ENCODE results near the gene UHRF2. TPM values are rescaled to one million over a fixed set of nuclear protein-coding genes. Genes with fewer than 3 reads are reported as not detected.

UHRF2 gene
- total and polyA plus RNA-seq, 2 of the 13 experiments (the other 11 are each of a cell fraction or from before 2014, with no cell fraction given): 42.1 to 44.2 TPM

- TF ChIP-seq ZBTB14 (CRISPR knock-in tag; IDR thresholded peaks at IDR 0.05): no peak
- TF ChIP-seq IRF1 (CRISPR knock-in tag; IDR thresholded peaks at IDR 0.05; ENCODE audit: low read depth): no peak
- no peak for TF ChIP-seq ZBTB2 (CRISPR knock-in tag; IDR thresholded peaks at IDR 0.05; ENCODE audit: low read depth)
- no peak for TF ChIP-seq SRY (CRISPR knock-in tag; IDR thresholded peaks at IDR 0.05)
- TF ChIP-seq RXRA (CRISPR knock-in tag; IDR thresholded peaks at IDR 0.05): no peak
- no peak for TF ChIP-seq DNMT3B (CRISPR knock-in tag; conservative IDR thresholded peaks at IDR 0.05)
- no peak for TF ChIP-seq MED13 (CRISPR knock-in tag; IDR thresholded peaks at IDR 0.05)
Measured at GRCh38 chr9:6535594-6535993, 122.6 kb downstream of the UHRF2 start (continued).

- FAIRE-seq: no peak
- in situ Hi-C loops (cut with HindIII; ENCODE audit: extremely low pct_ligation_motif_present, low pct_unique_long_range_greater_than_20kb): no loop called here
- H3K9me3 ChIP-seq (ENCODE audit: low read length): no peaks in the 10 kb centered on the region
Measured at GRCh38 chr9:6538666-6539071, 125.7 kb downstream of the UHRF2 start.

More at GRCh38 chr9:6538666-6539071, 125.7 kb downstream of the UHRF2 start:
- Histone ChIP-seq H3K4me3 (replicated peaks in 1 of 3; ENCODE audit: insufficient read depth in 1 of 3, low read depth in 2 of 3, low read length in 3 of 3) (no peak overlapping the region), H3K4me1 (ENCODE audit: insufficient read depth, low read length) (peaks cover 14% of the 10 kb centered on the region), H3K9ac (ENCODE audit: insufficient read depth, low read depth, low read length) (0 out of 2 replicates have a peak overlapping the region, but pooled peaks have one; percentile 8), H3K27me3 (ENCODE audit: control insufficient read depth in 1 of 2, insufficient read depth in 2 of 2, low read length in 2 of 2) (no peaks in the 10 kb centered on the region), H3K36me3 (replicated peaks in 1 of 2; ENCODE audit: control insufficient read depth in 1 of 2, insufficient read depth in 2 of 2, low read length in 2 of 2) (peaks cover 15 to 43% of the 10 kb centered on the region in 2 experiments), H4K20me1 (ENCODE audit: insufficient read depth, low read length) (no peaks in the 10 kb centered on the region), H3K27ac (ENCODE audit: extremely low read length, insufficient read depth, low read length) (no peak overlapping the region), H3K79me2 (ENCODE audit: insufficient read depth, low read length) (no peaks in the 10 kb centered on the region), H3K4me2 (ENCODE audit: low read depth, low read length) (no peak overlapping the region), H2AFZ (ENCODE audit: low read length) (no peak overlapping the region)
- ATAC-seq (no peak), DNase-seq (ENCODE audit: low spot score) (no peak)
- intact Hi-C loops (cut with micrococcal nuclease; ENCODE audit: unreplicated experiment): no loop called here
- CTCF ChIA-PET (ENCODE audit: low intra/inter-chr PET ratio, low total read pairs): no interaction called here
- no TSS peak for BruUV-seq (replicated peaks)
- POLR2A ChIA-PET: no interaction called here
- WGBS (ENCODE audit: low lambda C conversion rate): 92% methylated on average over 3 of the region's 3 CpGs
- TF ChIP-seq ZGPAT (CRISPR knock-in tag; IDR thresholded peaks at IDR 0.05) (no peak), ZC3H4 (CRISPR knock-in tag; IDR thresholded peaks at IDR 0.05; ENCODE audit: borderline replicate concordance) (no peak), SNAI1 (CRISPR knock-in tag; IDR thresholded peaks at IDR 0.05; ENCODE audit: borderline replicate concordance) (no peak), MAX (IDR thresholded peaks at IDR 0.05) (no peak), RARG (CRISPR knock-in tag; IDR thresholded peaks at IDR 0.05; ENCODE audit: low read depth) (no peak), ZSCAN22 (CRISPR knock-in tag; IDR thresholded peaks at IDR 0.05) (no peak), ZNF317 (CRISPR knock-in tag; IDR thresholded peaks at IDR 0.05) (no peak), PHF20 (CRISPR knock-in tag; IDR thresholded peaks at IDR 0.05) (no peak), ZBTB3 (CRISPR knock-in tag; IDR thresholded peaks at IDR 0.05; ENCODE audit: borderline replicate concordance, low read depth) (no peak)
